ENCODE measurements around the gene KANSL1.

- TF ChIP-seq CTCF (IDR thresholded peaks at IDR 0.05) (no peak), POLR2A (IDR thresholded peaks at IDR 0.05) (no peak)
These were observed 192.9 kb downstream of the KANSL1 start for GRCh38 chr17:46000292-46000691.
